Activated naive CD8-positive, alpha-beta T cell treated with anti-CD3 and anti-CD28 coated beads, Interleukin-2, amount 50 U/mL, for 24 hours (primary cell): ENCODE measurements around the gene SNX5.

Source experiments
- ATAC-seq: fragments of 150-1000 bp; cut with Tn5 transposase; one replicate; pipeline ENCODE4 v1.10.0; 2021
- DNase-seq: peaks from one replicate; pipeline ENCODE4 v3.0.0; 2021
- H3K27ac Mint-ChIP-seq: one replicate; pipeline ENCODE4 v1.8.0; 2021; ENCODE audit warnings: mild to moderate bottlenecking, mixed read lengths
- H3K27me3 Mint-ChIP-seq: one replicate; pipeline ENCODE4 v1.8.0; 2021; ENCODE audit warnings: mixed read lengths
- H3K36me3 Mint-ChIP-seq: one replicate; pipeline ENCODE4 v1.8.0; 2021; ENCODE audit warnings: low read depth, mixed read lengths
- H3K4me1 Mint-ChIP-seq: one replicate; pipeline ENCODE4 v1.8.0; 2021; ENCODE audit warnings: mixed read lengths
- H3K4me3 Mint-ChIP-seq: one replicate; pipeline ENCODE4 v1.8.0; 2021; ENCODE audit warnings: mild to moderate bottlenecking, moderate library complexity, mixed read lengths
- H3K9me3 Mint-ChIP-seq: one replicate; pipeline ENCODE4 v1.8.0; 2021; ENCODE audit warnings: mixed read lengths

SNX5 gene

GRCh38 chr20:17909869-17910321 lies 58.7 kb downstream of the SNX5 start:
- H3K27me3 Mint-ChIP-seq: peaks cover 15% of the 10 kb centered on the region
- H3K4me3 Mint-ChIP-seq: no peak overlapping the region
- no peaks in the 10 kb centered on the region for H3K9me3 Mint-ChIP-seq
- H3K36me3 Mint-ChIP-seq: no peaks in the 10 kb centered on the region
- DNase-seq (no peak), ATAC-seq (no peak)
- H3K27ac Mint-ChIP-seq: no peak overlapping the region
- no peaks in the 10 kb centered on the region for H3K4me1 Mint-ChIP-seq

- Mint-ChIP-seq H3K27me3 (peaks cover 4% of the 10 kb centered on the region), H3K4me1 (peaks cover 12% of the 10 kb centered on the region), H3K27ac (no peak overlapping the region), H3K9me3 (no peaks in the 10 kb centered on the region), H3K36me3 (no peaks in the 10 kb centered on the region), H3K4me3 (no peak overlapping the region)
- ATAC-seq: no peak
- no peak for DNase-seq
Observed at GRCh38 chr20:17905544-17905943, 63.0 kb downstream of the SNX5 start.

- Mint-ChIP-seq H3K4me3 (no peak overlapping the region), H3K27ac (no peak overlapping the region), H3K9me3 (no peaks in the 10 kb centered on the region), H3K27me3 (peaks cover 12% of the 10 kb centered on the region), H3K4me1 (peaks cover 12% of the 10 kb centered on the region), H3K36me3 (no peaks in the 10 kb centered on the region)
- peak; percentile 88 for ATAC-seq
- no peak for DNase-seq
Observed at GRCh38 chr20:17904027-17904426, 64.6 kb downstream of the SNX5 start.

GRCh38 chr20:17902531-17903083 lies 66.0 kb downstream of the SNX5 start:
- Mint-ChIP-seq H3K27me3 (peaks cover 17% of the 10 kb centered on the region), H3K9me3 (no peaks in the 10 kb centered on the region), H3K4me1 (peaks cover 13% of the 10 kb centered on the region), H3K36me3 (no peaks in the 10 kb centered on the region), H3K4me3 (no peak overlapping the region), H3K27ac (no peak overlapping the region)
- no peak for DNase-seq
- ATAC-seq: no peak

- H3K9me3 Mint-ChIP-seq: no peaks in the 10 kb centered on the region
- H3K36me3 Mint-ChIP-seq: no peaks in the 10 kb centered on the region
- no peak overlapping the region for H3K4me3 Mint-ChIP-seq
- no peak for ATAC-seq
- H3K4me1 Mint-ChIP-seq: peaks cover 20% of the 10 kb centered on the region
- DNase-seq: no peak
- H3K27ac Mint-ChIP-seq: no peak overlapping the region
- peaks cover 24% of the 10 kb centered on the region for H3K27me3 Mint-ChIP-seq
Observed at GRCh38 chr20:17901971-17902370, 66.6 kb downstream of the SNX5 start.

GRCh38 chr20:17898548-17898994 lies 70.0 kb downstream of the SNX5 start:
- Mint-ChIP-seq H3K9me3 (no peaks in the 10 kb centered on the region), H3K4me3 (no peak overlapping the region), H3K36me3 (no peaks in the 10 kb centered on the region), H3K4me1 (peaks cover 34% of the 10 kb centered on the region), H3K27ac (no peak overlapping the region), H3K27me3 (peaks cover 30% of the 10 kb centered on the region)
- no peak for ATAC-seq
- peak; percentile 70 for DNase-seq

- no peak for DNase-seq
- Mint-ChIP-seq H3K27ac (no peak overlapping the region), H3K36me3 (no peaks in the 10 kb centered on the region), H3K4me3 (no peak overlapping the region), H3K27me3 (peaks cover 28% of the 10 kb centered on the region), H3K4me1 (peaks cover 33% of the 10 kb centered on the region), H3K9me3 (no peaks in the 10 kb centered on the region)
- no peak for ATAC-seq
Observed at GRCh38 chr20:17897566-17898307, 70.9 kb downstream of the SNX5 start.

- Mint-ChIP-seq H3K36me3 (no peaks in the 10 kb centered on the region), H3K27me3 (peaks cover 35% of the 10 kb centered on the region), H3K4me3 (no peak overlapping the region), H3K27ac (no peak overlapping the region), H3K9me3 (no peaks in the 10 kb centered on the region), H3K4me1 (peaks cover 33% of the 10 kb centered on the region)
- DNase-seq (no peak), ATAC-seq (peak; percentile 64)
Observed at GRCh38 chr20:17896771-17897369, 71.7 kb downstream of the SNX5 start.

- ATAC-seq (no peak), DNase-seq (no peak)
- peaks cover 33% of the 10 kb centered on the region for H3K4me1 Mint-ChIP-seq
- no peaks in the 10 kb centered on the region for H3K36me3 Mint-ChIP-seq
- peak overlapping the region; percentile 52 for H3K27ac Mint-ChIP-seq
- H3K27me3 Mint-ChIP-seq: peaks cover 35% of the 10 kb centered on the region
- H3K4me3 Mint-ChIP-seq: peak overlapping the region; percentile 66
- no peaks in the 10 kb centered on the region for H3K9me3 Mint-ChIP-seq
Observed at GRCh38 chr20:17896193-17896723, 72.3 kb downstream of the SNX5 start.

GRCh38 chr20:17895641-17896171 lies 72.9 kb downstream of the SNX5 start:
- ATAC-seq (peak; percentile 89), DNase-seq (peak; percentile 83)
- no peaks in the 10 kb centered on the region for H3K36me3 Mint-ChIP-seq
- peak overlapping the region; percentile 66 for H3K4me3 Mint-ChIP-seq
- no peaks in the 10 kb centered on the region for H3K9me3 Mint-ChIP-seq
- H3K27ac Mint-ChIP-seq: peak overlapping the region; percentile 52
- peaks cover 33% of the 10 kb centered on the region for H3K4me1 Mint-ChIP-seq
- H3K27me3 Mint-ChIP-seq: peaks cover 35% of the 10 kb centered on the region

- ATAC-seq (no peak), DNase-seq (no peak)
- Mint-ChIP-seq H3K36me3 (no peaks in the 10 kb centered on the region), H3K27me3 (peaks cover 33% of the 10 kb centered on the region), H3K4me3 (no peak overlapping the region), H3K27ac (no peak overlapping the region), H3K9me3 (peaks cover 10% of the 10 kb centered on the region), H3K4me1 (peaks cover 32% of the 10 kb centered on the region)
Observed at GRCh38 chr20:17893445-17893844, 75.1 kb downstream of the SNX5 start.

GRCh38 chr20:17892189-17892938 lies 76.2 kb downstream of the SNX5 start:
- no peak for ATAC-seq
- DNase-seq: no peak
- peaks cover 10% of the 10 kb centered on the region for H3K9me3 Mint-ChIP-seq
- H3K4me1 Mint-ChIP-seq: peaks cover 33% of the 10 kb centered on the region
- H3K27ac Mint-ChIP-seq: no peak overlapping the region
- H3K4me3 Mint-ChIP-seq: no peak overlapping the region
- peaks cover 30% of the 10 kb centered on the region for H3K27me3 Mint-ChIP-seq
- H3K36me3 Mint-ChIP-seq: no peaks in the 10 kb centered on the region
